Liver (tissue), 9 donors: ENCODE data around the gene PREP. TPM values are rescaled to one million over a fixed set of nuclear protein-coding genes. Genes with fewer than 3 reads are reported as not detected.

Experiments
- DNase-seq: peaks from one replicate; pipeline ENCODE4 v3.0.0-alpha.2; 2017; ENCODE audit warnings: low spot score
- H3K27ac ChIP-seq, 2 donors: one replicate each; pipeline ENCODE4 v1.7.0; 2013; ENCODE audit warnings: inconsistent platforms in 2 of 2, low read length in 2 of 2, control low read depth in 1 of 2, low read depth in 1 of 2, mild to moderate bottlenecking in 1 of 2
- H3K27me3 ChIP-seq, 4 donors: one replicate each; pipeline versions ENCODE4 v1.6.1 to v1.7.0; 2013; ENCODE audit warnings: low read length in 3 of 4, inconsistent platforms in 1 of 4, mild to moderate bottlenecking in 1 of 4, moderate library complexity in 1 of 4; ENCODE audit not compliant: control insufficient read depth in 4 of 4, insufficient read depth in 4 of 4
- H3K36me3 ChIP-seq, 4 donors: one replicate each; pipeline versions ENCODE4 v1.6.1 to v1.7.0; 2013; ENCODE audit warnings: low read length in 3 of 4, mild to moderate bottlenecking in 3 of 4, low read depth in 1 of 4, moderate library complexity in 1 of 4; ENCODE audit not compliant: control insufficient read depth in 4 of 4, insufficient read depth in 3 of 4
- H3K4me1 ChIP-seq, 4 donors: one replicate each; pipeline versions ENCODE4 v1.6.1 to v1.7.0; 2013; ENCODE audit warnings: low read length in 3 of 4, mild to moderate bottlenecking in 3 of 4, moderate library complexity in 1 of 4; ENCODE audit not compliant: control insufficient read depth in 4 of 4, insufficient read depth in 4 of 4
- H3K4me3 ChIP-seq, 3 donors: one replicate each; pipeline versions ENCODE4 v1.6.1 to v1.7.0; 2013; ENCODE audit warnings: low read length in 3 of 3, control low read depth in 1 of 3, low read depth in 1 of 3, mild to moderate bottlenecking in 1 of 3
- H3K9ac ChIP-seq, 2 donors: one replicate each; pipeline ENCODE4 v1.7.0; 2013; ENCODE audit warnings: low read length in 2 of 2, mild to moderate bottlenecking in 2 of 2, moderate library complexity in 2 of 2, control low read depth in 1 of 2, low read depth in 1 of 2
- H3K9me3 ChIP-seq, 4 donors: one replicate each; pipeline versions ENCODE4 v1.6.1 to v1.7.0; 2013; ENCODE audit warnings: low read length in 3 of 4; ENCODE audit not compliant: control insufficient read depth in 4 of 4
- EGR1 ChIP-seq, 2 donors: IDR thresholded peaks; 2 replicates each; pipeline ENCODE4 v1.6.1; 2016 to 2018; ENCODE audit warnings: antibody characterized with exemption in 2 of 2, low read depth in 2 of 2
- FOXA1 ChIP-seq: IDR thresholded peaks from 2 replicates; pipeline ENCODE4 v1.6.1; 2016; ENCODE audit warnings: antibody characterized with exemption
- FOXA2 ChIP-seq: IDR thresholded peaks from 2 replicates; pipeline ENCODE4 v1.6.1; 2016; ENCODE audit warnings: antibody characterized with exemption
- HNF4A ChIP-seq, 2 donors: conservative IDR thresholded peaks; 2 replicates each; pipeline ENCODE4 v1.6.1; 2016; ENCODE audit warnings: antibody characterized with exemption in 2 of 2, mild to moderate bottlenecking in 2 of 2
- HNF4G ChIP-seq: IDR thresholded peaks from 2 replicates; pipeline ENCODE4 v1.6.1; 2016; ENCODE audit warnings: antibody characterized with exemption
- JUND ChIP-seq, 2 donors: IDR thresholded peaks; 2 replicates each; pipeline ENCODE4 v1.6.1; 2016; ENCODE audit warnings: antibody characterized with exemption in 2 of 2
- NR2F2 ChIP-seq: IDR thresholded peaks from 2 replicates; pipeline ENCODE4 v1.6.1; 2016; ENCODE audit warnings: antibody characterized with exemption
- RXRA ChIP-seq, 2 donors: IDR thresholded peaks; 2 replicates each; pipeline ENCODE4 v1.6.1; 2017 to 2018; ENCODE audit warnings: antibody characterized with exemption in 2 of 2, mild to moderate bottlenecking in 1 of 2
- TAF1 ChIP-seq: conservative IDR thresholded peaks from 2 replicates; pipeline ENCODE4 v1.6.1; 2016; ENCODE audit warnings: antibody characterized with exemption, mild to moderate bottlenecking
- YY1 ChIP-seq: IDR thresholded peaks from 2 replicates; pipeline ENCODE4 v1.6.1; 2016; ENCODE audit warnings: antibody characterized with exemption, mild to moderate bottlenecking
- WGBS: extraction: QIAGEN DNeasy Blood & Tissue Kit; methylation state at CpG from one replicate; pipeline ENCODE4 v1.1.7; 2013; 5-methylcytosine and 5-hydroxymethylcytosine counted together
- polyA plus RNA-seq, 2 donors: library from polyadenylated mRNA; stranded (reverse) in 1 of 2; unstranded in 1 of 2; fragments of 200-250 nt in 1 of 2; fragments of >200 nt in 1 of 2; fragmentation: Nextera tagmentation in 1 of 2; extraction: Ambion mirVana in 1 of 2; gene quantifications; one replicate each; pipeline versions ENCODE4 v1.2.1 to v1.2.3, GENCODE V29; 2013 to 2015
- total RNA-seq, 2 donors: library from RNA; depleted of rRNA; stranded (reverse); fragments of >200 nt; gene quantifications; one replicate each; pipeline ENCODE4 v1.2.3, GENCODE V29; 2014
- TF ChIP-seq, protein P1 (sequence below): IDR thresholded peaks from 2 replicates; pipeline ENCODE4 v1.6.1; 2016; ENCODE audit warnings: antibody characterized with exemption
- TF ChIP-seq, protein P2 (sequence below): IDR thresholded peaks from 2 replicates; pipeline ENCODE4 v1.6.1; 2016; ENCODE audit warnings: antibody characterized with exemption
- TF ChIP-seq, protein P3 (sequence below): IDR thresholded peaks from 2 replicates; pipeline ENCODE4 v1.6.1; 2016; ENCODE audit warnings: antibody characterized with exemption
- donor health status: healthy.
- donor health status: healthy.
- donor health status: healthy.
- donor health status: healthy.
- donor health status: healthy.

Gene PREP
- total and polyA plus RNA-seq, 4 donors, result 7.3 to 17.7 (median 13.0) TPM

DNA sequence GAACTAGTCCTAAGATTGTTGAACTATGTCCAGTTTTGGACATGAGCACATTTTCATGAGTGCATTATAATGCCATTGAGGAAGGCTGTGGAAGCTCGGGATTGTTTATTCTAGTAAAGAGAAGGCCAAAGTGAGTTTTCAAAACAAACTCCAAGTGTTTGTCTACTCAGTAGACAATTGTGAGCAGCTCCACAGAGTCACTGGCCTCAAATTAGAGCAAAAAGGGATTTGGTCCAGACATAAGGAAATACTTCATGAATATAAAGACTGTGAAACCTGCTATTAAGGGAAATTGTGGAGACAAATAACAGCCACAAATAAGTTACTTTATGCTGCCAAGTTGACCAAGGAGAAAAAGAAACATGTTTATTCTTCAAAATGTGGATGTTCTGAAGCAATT lies 42.6 kb upstream of the PREP start:
- no peaks in the 10 kb centered on the region for H3K4me1 ChIP-seq
- no peak overlapping the region for H3K27ac ChIP-seq
- no peaks in the 10 kb centered on the region for H3K27me3 ChIP-seq
- H3K9ac ChIP-seq, result no peak overlapping the region
- DNase-seq, result no peak
- H3K36me3 ChIP-seq, result no peaks in the 10 kb centered on the region
- no peak for TF ChIP-seq HNF4A (conservative IDR thresholded peaks at IDR 0.05)
- no peak for TF ChIP-seq EGR1 (IDR thresholded peaks at IDR 0.05; ENCODE audit: low read depth in 2 of 2)
- TF ChIP-seq, protein P1, sequence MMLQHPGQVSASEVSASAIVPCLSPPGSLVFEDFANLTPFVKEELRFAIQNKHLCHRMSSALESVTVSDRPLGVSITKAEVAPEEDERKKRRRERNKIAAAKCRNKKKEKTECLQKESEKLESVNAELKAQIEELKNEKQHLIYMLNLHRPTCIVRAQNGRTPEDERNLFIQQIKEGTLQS, result no peak
- TF ChIP-seq FOXA1, result no peak
- no peak for TF ChIP-seq RXRA (IDR thresholded peaks at IDR 0.05)
- no peak for TF ChIP-seq HNF4G
- TF ChIP-seq, protein P2, sequence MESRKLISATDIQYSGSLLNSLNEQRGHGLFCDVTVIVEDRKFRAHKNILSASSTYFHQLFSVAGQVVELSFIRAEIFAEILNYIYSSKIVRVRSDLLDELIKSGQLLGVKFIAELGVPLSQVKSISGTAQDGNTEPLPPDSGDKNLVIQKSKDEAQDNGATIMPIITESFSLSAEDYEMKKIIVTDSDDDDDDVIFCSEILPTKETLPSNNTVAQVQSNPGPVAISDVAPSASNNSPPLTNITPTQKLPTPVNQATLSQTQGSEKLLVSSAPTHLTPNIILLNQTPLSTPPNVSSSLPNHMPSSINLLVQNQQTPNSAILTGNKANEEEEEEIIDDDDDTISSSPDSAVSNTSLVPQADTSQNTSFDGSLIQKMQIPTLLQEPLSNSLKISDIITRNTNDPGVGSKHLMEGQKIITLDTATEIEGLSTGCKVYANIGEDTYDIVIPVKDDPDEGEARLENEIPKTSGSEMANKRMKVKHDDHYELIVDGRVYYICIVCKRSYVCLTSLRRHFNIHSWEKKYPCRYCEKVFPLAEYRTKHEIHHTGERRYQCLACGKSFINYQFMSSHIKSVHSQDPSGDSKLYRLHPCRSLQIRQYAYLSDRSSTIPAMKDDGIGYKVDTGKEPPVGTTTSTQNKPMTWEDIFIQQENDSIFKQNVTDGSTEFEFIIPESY, result no peak
- TF ChIP-seq, protein P3, sequence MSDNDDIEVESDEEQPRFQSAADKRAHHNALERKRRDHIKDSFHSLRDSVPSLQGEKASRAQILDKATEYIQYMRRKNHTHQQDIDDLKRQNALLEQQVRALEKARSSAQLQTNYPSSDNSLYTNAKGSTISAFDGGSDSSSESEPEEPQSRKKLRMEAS, result no peak
- no peak for TF ChIP-seq FOXA2
- TF ChIP-seq NR2F2, result no peak
- WGBS, result 33% methylated on average over 1 of the region's 1 CpG
- H3K9me3 ChIP-seq, result no peaks in the 10 kb centered on the region
- no peak overlapping the region for H3K4me3 ChIP-seq

DNA sequence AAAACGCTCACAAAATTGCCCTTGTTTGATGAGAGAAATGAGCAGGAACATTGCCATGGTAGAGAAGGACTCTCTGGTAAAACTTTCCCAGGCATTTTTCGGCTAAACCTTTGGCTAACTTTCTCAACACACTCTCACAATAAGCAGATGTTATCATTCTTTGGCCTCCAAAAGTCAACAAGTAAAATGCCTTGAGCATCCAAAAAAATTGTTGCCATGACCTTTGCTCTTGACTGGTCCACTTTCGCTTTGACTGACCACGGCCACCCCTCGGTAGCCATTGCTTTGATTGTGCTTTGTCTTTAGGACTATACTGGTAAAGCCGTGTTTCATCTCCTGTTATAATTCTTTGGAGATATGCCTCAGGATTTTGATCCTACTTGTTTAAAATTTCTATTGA lies 41.1 kb upstream of the PREP start:
- TF ChIP-seq RXRA (IDR thresholded peaks at IDR 0.05), result no peak
- TF ChIP-seq YY1, result no peak
- TF ChIP-seq HNF4A (conservative IDR thresholded peaks at IDR 0.05), result no peak
- no peak for TF ChIP-seq JUND (IDR thresholded peaks at IDR 0.05)
- TF ChIP-seq FOXA1, result no peak
- TF ChIP-seq TAF1, result no peak
- TF ChIP-seq, protein P2, result no peak
- no peak overlapping the region for H3K4me3 ChIP-seq
- WGBS, result 88% methylated on average over 6 of the region's 6 CpGs
- no peak overlapping the region for H3K27ac ChIP-seq
- H3K4me1 ChIP-seq, result no peaks in the 10 kb centered on the region
- DNase-seq, result no peak
- no peaks in the 10 kb centered on the region for H3K27me3 ChIP-seq
- H3K9me3 ChIP-seq, result no peaks in the 10 kb centered on the region
- no peak overlapping the region for H3K9ac ChIP-seq
- no peaks in the 10 kb centered on the region for H3K36me3 ChIP-seq

DNA sequence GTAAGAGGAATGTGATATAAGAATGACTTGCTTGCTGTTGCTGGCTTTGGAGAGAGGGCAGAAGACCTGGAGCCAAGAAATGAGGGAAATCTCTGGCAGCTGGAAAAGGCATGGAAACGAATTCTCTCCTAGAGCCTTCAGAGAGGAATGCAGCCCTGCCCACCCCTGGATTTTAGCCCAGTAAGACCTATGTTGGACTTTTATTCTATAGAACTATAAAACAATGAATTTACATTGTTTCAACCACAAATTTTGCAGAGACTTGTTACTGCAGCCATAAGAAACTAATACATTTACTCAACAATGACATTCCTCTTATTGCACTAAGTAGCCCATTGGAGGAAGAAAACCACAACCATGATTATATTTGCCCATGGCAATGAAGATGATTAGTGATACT lies 39.5 kb upstream of the PREP start:
- Histone ChIP-seq H3K4me3 (no peak overlapping the region), H3K9me3 (no peaks in the 10 kb centered on the region), H3K9ac (no peak overlapping the region), H3K4me1 (no peaks in the 10 kb centered on the region), H3K27ac (no peak overlapping the region), H3K36me3 (no peaks in the 10 kb centered on the region), H3K27me3 (no peaks in the 10 kb centered on the region)
- TF ChIP-seq RXRA (IDR thresholded peaks at IDR 0.05), result no peak
- no peak for TF ChIP-seq HNF4G
- 79% methylated on average over 1 of the region's 1 CpG for WGBS
- no peak for DNase-seq
